ENCODE measurements around the gene ADAMTSL1. TPM values are rescaled to one million over a fixed set of nuclear protein-coding genes. Genes with fewer than 3 reads are reported as not detected.

ADAMTSL1 gene
- polyA plus RNA-seq, 2 of the 4 experiments (the other 2 are of a cell fraction) = 0.03 TPM; not detected in 1

- WGBS (ENCODE audit: missing lambda C conversion rate) = 59% methylated on average over 9 of the region's 9 CpGs
- Histone ChIP-seq H3K27ac (no peak overlapping the region), H3K4me1 (no peaks in the 10 kb centered on the region), H3K4me2 (no peak overlapping the region), H3K4me3 (no peak overlapping the region), H3K9me3 (no peaks in the 10 kb centered on the region)
- TF ChIP-seq HOXA7 (CRISPR knock-in tag; IDR thresholded peaks at IDR 0.05) (no peak), EP300 (IDR thresholded peaks at IDR 0.05) (no peak), CEBPB (IDR thresholded peaks at IDR 0.05) (no peak), HEYL (CRISPR knock-in tag; IDR thresholded peaks at IDR 0.05) (no peak), HOXB13 (CRISPR knock-in tag; IDR thresholded peaks at IDR 0.05; ENCODE audit: low read depth) (no peak), SMC3 (IDR thresholded peaks at IDR 0.05) (no peak), KDM5A (IDR thresholded peaks at IDR 0.05) (no peak), MYC (IDR thresholded peaks at IDR 0.05; ENCODE audit: borderline replicate concordance, low read length) (no peak), EHMT2 (IDR thresholded peaks at IDR 0.05; ENCODE audit: low read depth) (no peak), ZSCAN20 (CRISPR knock-in tag; IDR thresholded peaks at IDR 0.05) (no peak), HDAC2 (IDR thresholded peaks at IDR 0.05) (no peak), NPAS2 (CRISPR knock-in tag; IDR thresholded peaks at IDR 0.05; ENCODE audit: borderline replicate concordance) (no peak), FOXS1 (CRISPR knock-in tag; IDR thresholded peaks at IDR 0.05) (no peak), HOXB5 (CRISPR knock-in tag; IDR thresholded peaks at IDR 0.05) (no peak), KDM1A (IDR thresholded peaks at IDR 0.05; ENCODE audit: low read depth) (no peak), EHF (CRISPR knock-in tag; IDR thresholded peaks at IDR 0.05) (no peak), PHF8 (IDR thresholded peaks at IDR 0.05; ENCODE audit: borderline replicate concordance, low read depth) (no peak), CTCF (IDR thresholded peaks at IDR 0.05) (no peak), JUNB (IDR thresholded peaks at IDR 0.05) (no peak)
- ChIA-PET CTCF (interaction anchor here (0.5 kb wide), 1 partner anchor 44 kb away, joined by 4 read pairs; no protein-coding TSS in a partner anchor), POLR2A (no interaction called here)
- ATAC-seq (no peak), DNase-seq (ENCODE audit: low read depth in 1 of 2, low spot score in 1 of 2) (no peak), FAIRE-seq (no peak)
These were observed 437.9 kb downstream of the ADAMTSL1 start for GRCh38 chr9:18911714-18912342.

DNA sequence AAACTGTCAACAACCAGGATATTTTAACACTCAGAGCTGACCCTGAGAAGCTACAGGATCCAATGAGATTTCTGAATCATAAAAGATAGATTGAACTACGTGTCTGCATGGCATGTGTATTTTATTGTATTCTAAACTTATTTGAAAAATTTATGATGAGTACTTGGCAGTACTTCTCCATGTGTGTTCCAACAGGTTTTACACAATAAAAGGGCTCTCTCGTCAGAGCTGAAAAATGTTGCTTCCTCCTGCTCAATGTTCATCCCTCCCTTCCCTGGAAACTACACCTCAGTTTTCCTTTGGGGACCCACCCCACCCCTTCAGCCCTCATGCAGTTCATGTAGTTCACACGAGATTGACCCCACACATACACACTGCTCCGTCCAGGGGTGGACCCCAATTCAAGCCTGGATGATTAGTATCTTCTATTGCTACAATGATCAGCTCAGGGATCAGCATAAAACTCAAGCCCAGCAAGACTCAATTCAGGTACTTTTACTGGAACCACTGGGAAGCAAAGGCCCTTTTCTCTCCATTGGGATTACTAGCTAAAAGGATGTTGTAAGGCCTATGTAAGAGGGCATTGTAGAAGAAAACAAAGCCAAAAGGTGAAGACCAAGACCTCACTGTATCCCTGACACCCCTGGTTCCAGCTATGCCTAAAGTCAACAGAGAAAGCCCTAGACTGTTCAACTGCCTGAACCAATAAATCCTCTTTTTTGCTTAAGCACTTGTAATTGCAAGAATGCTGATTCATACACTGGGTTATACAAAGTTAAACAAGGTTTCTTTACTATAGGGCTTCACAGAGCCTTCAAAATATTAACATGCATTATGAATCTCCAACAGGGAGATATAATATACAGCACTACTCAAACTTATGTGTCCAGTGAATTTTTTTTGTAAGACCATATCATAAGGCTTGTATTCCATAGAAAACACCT, 446.5 kb downstream of the ADAMTSL1 start:
- DNase-seq (ENCODE audit: low read depth in 1 of 2, low spot score in 1 of 2) (no peak), FAIRE-seq (no peak), ATAC-seq (no peak)
- no peak overlapping the region for H3K4me3 ChIP-seq
- CTCF ChIA-PET = interaction anchor here (0.6 kb wide), 1 partner anchor 808 kb away, joined by 4 read pairs; no protein-coding TSS in a partner anchor
- POLR2A ChIA-PET = interaction anchor here (0.6 kb wide), 1 partner anchor 1605 kb away, joined by 3 read pairs; no protein-coding TSS in a partner anchor
- H3K27ac ChIP-seq = no peak overlapping the region
- H3K9me3 ChIP-seq = no peaks in the 10 kb centered on the region
- no peaks in the 10 kb centered on the region for H3K4me1 ChIP-seq
- TF ChIP-seq NR3C1 (IDR thresholded peaks at IDR 0.05) (no peak), KDM1A (IDR thresholded peaks at IDR 0.05; ENCODE audit: low read depth) (no peak), CEBPB (IDR thresholded peaks at IDR 0.05) (no peak), RFX5 (IDR thresholded peaks at IDR 0.05) (no peak), EHMT2 (IDR thresholded peaks at IDR 0.05; ENCODE audit: low read depth) (no peak), ATOH8 (CRISPR knock-in tag; IDR thresholded peaks at IDR 0.05; ENCODE audit: low read depth) (no peak), ZFP36 (IDR thresholded peaks at IDR 0.05; ENCODE audit: borderline replicate concordance, partially characterized antibody) (no peak), HMGXB4 (CRISPR knock-in tag; IDR thresholded peaks at IDR 0.05; ENCODE audit: borderline replicate concordance) (no peak), EP300 (IDR thresholded peaks at IDR 0.05) (no peak), KDM5A (IDR thresholded peaks at IDR 0.05) (no peak), PHF8 (IDR thresholded peaks at IDR 0.05; ENCODE audit: borderline replicate concordance, low read depth) (no peak), CHD4 (IDR thresholded peaks at IDR 0.05; ENCODE audit: borderline replicate concordance) (no peak), BCL3 (IDR thresholded peaks at IDR 0.05) (no peak)
- no peak overlapping the region for H3K4me2 ChIP-seq
- WGBS (ENCODE audit: missing lambda C conversion rate) = 15% methylated on average over 4 of the region's 4 CpGs
